GM12878 (cell line): ENCODE measurements around the gene OR2M3. TPM values are rescaled to one million over a fixed set of nuclear protein-coding genes. Genes with fewer than 3 reads are reported as not detected.

Experiments
- ATAC-seq: fragments of 200-7000 bp; cut with Tn5 transposase; 3 replicates; pipeline ENCODE4 v1.9.1; 2020; ENCODE audit warnings: mild to moderate bottlenecking, moderate library complexity
- BruUV-seq: library from RNA; stranded (reverse); fragments of 400-500 nt; replicated peaks from 2 replicates; lab custom pipeline; 2021; lab: Mats Ljungman, UMichigan
- CTCF ChIA-PET: fragments of 300-600 bp; sonication (Branson Sonifier 250); formaldehyde crosslinking; extraction: SDS; loops from one replicate; lab custom pipeline; 2021; ENCODE audit warnings: inconsistent platforms; lab: Yijun Ruan, JAX
- POLR2A ChIA-PET: fragments of 350-600 bp; formaldehyde crosslinking; extraction: SDS; loops from one replicate; lab custom pipeline; 2021; ENCODE audit warnings: inconsistent platforms; lab: Charles Lee
- RAD21 ChIA-PET: fragments of 300-600 bp; sonication (Branson Sonifier 250); formaldehyde crosslinking; loops from one replicate; lab custom pipeline; 2023; ENCODE audit warnings: antibody characterized with exemption; ENCODE audit not compliant: unreplicated experiment; lab: Charles Lee
- SMC1A ChIA-PET: fragments of 300-600 bp; sonication (Branson Sonifier 250); formaldehyde crosslinking; loops from one replicate; lab custom pipeline; 2023; ENCODE audit not compliant: unreplicated experiment, uncharacterized antibody; lab: Charles Lee
- DNase-seq: peaks from one replicate; pipeline ENCODE4 v3.0.0-alpha.2; 2011; ENCODE audit warnings: low read depth, low spot score
- FAIRE-seq: peaks from 3 replicates; lab custom pipeline; 2011; peaks lifted over from hg19 to GRCh38; lab: Jason Lieb, UNC
- H2AFZ ChIP-seq: 2 replicates; pipeline ENCODE4 v1.6.0; 2011; ENCODE audit warnings: low read depth, low read length, control low read depth; ENCODE audit not compliant: control insufficient read depth
- H3K27ac ChIP-seq: 2 replicates; pipeline ENCODE4 v1.5.1; 2011; ENCODE audit warnings: control low read depth; ENCODE audit not compliant: control insufficient read depth, insufficient read depth
- H3K27me3 ChIP-seq, 2 experiments: replicated peaks in 1 of 2; 2 replicates each; pipeline versions ENCODE4 v1.6.0 to v1.6.1; 2011; ENCODE audit warnings: low read length in 1 of 2; ENCODE audit not compliant: control insufficient read depth in 2 of 2, insufficient read depth in 2 of 2
- H3K36me3 ChIP-seq, 2 experiments: 2 replicates each; pipeline ENCODE4 v1.5.1; 2011; ENCODE audit warnings: low read length in 1 of 2; ENCODE audit not compliant: control insufficient read depth in 2 of 2, insufficient read depth in 2 of 2
- H3K4me1 ChIP-seq: 2 replicates; pipeline ENCODE4 v1.6.1; 2011; ENCODE audit warnings: mild to moderate bottlenecking, low read length, moderate library complexity, mixed read lengths; ENCODE audit not compliant: control insufficient read depth, insufficient read depth
- H3K4me2 ChIP-seq: 2 replicates; pipeline ENCODE4 v1.6.0; 2011; ENCODE audit warnings: control low read depth; ENCODE audit not compliant: control insufficient read depth, insufficient read depth
- H3K4me3 ChIP-seq: fragments of 200-600 bp; sonication (generic); 2 replicates; pipeline ENCODE4 v1.5.1; 2016
- H3K79me2 ChIP-seq: 2 replicates; pipeline ENCODE4 v1.6.0; 2011; ENCODE audit warnings: low read length; ENCODE audit not compliant: control insufficient read depth, insufficient read depth
- H3K9ac ChIP-seq: 2 replicates; pipeline ENCODE4 v1.8.0; 2011; ENCODE audit warnings: low read length, control low read depth, mixed read lengths; ENCODE audit not compliant: control insufficient read depth, insufficient read depth
- H3K9me3 ChIP-seq: replicated peaks from 3 replicates; pipeline ENCODE4 v1.5.1; 2011; ENCODE audit warnings: mild to moderate bottlenecking, low read length; ENCODE audit not compliant: control insufficient read depth, insufficient read depth
- H4K20me1 ChIP-seq: 2 replicates; pipeline ENCODE4 v1.6.0; 2011; ENCODE audit not compliant: control insufficient read depth, insufficient read depth
- BMI1 ChIP-seq: fragments of 450-650 bp; IDR thresholded peaks from 2 replicates; pipeline ENCODE4 v1.6.1; 2016; ENCODE audit warnings: mild to moderate bottlenecking, moderate library complexity, borderline replicate concordance
- CEBPZ ChIP-seq: fragments of 150-350 bp; IDR thresholded peaks from 2 replicates; pipeline ENCODE4 v1.6.1; 2016; ENCODE audit warnings: low read depth, low read length
- CHD4 ChIP-seq: fragments of 200-600 bp; sonication (generic); IDR thresholded peaks from 2 replicates; pipeline ENCODE4 v1.6.1; 2016; ENCODE audit warnings: mild to moderate bottlenecking
- CREB1 ChIP-seq: IDR thresholded peaks from 2 replicates; pipeline ENCODE4 v1.6.1; 2012; ENCODE audit warnings: low read depth, mild to moderate bottlenecking, inconsistent platforms
- HDGF ChIP-seq: fragments of 450-650 bp; IDR thresholded peaks from 2 replicates; pipeline ENCODE4 v1.6.1; 2016; ENCODE audit warnings: antibody characterized with exemption
- MTA2 ChIP-seq: fragments of 450-650 bp; IDR thresholded peaks from 2 replicates; pipeline ENCODE4 v1.6.1; 2016; ENCODE audit warnings: low read depth, mild to moderate bottlenecking, moderate library complexity
- NFYB ChIP-seq: IDR thresholded peaks from 2 replicates; pipeline ENCODE4 v1.6.1; 2011; ENCODE audit warnings: low read depth, mild to moderate bottlenecking, low read length, improper control_type of control experiment, moderate library complexity; ENCODE audit not compliant: insufficient read depth
- NRF1 ChIP-seq: conservative IDR thresholded peaks from 2 replicates; pipeline ENCODE4 v1.6.1; 2011; ENCODE audit warnings: mild to moderate bottlenecking, low read depth, low read length, improper control_type of control experiment
- PKNOX1 ChIP-seq: fragments of 450-650 bp; IDR thresholded peaks from 2 replicates; pipeline ENCODE4 v1.6.1; 2016; ENCODE audit warnings: mild to moderate bottlenecking
- POU2F2 ChIP-seq: IDR thresholded peaks from 3 replicates; pipeline ENCODE4 v1.6.1; 2011; ENCODE audit warnings: low read depth, mild to moderate bottlenecking, low read length, borderline replicate concordance
- REST ChIP-seq: IDR thresholded peaks from 2 replicates; pipeline ENCODE4 v1.6.1; 2012; ENCODE audit warnings: mild to moderate bottlenecking, low read depth, low read length
- SMAD5 ChIP-seq: IDR thresholded peaks from 2 replicates; pipeline ENCODE4 v1.6.1; 2016; ENCODE audit warnings: antibody characterized with exemption, low read depth
- SRF ChIP-seq, 2 experiments: IDR thresholded peaks; 2 replicates each; pipeline ENCODE4 v1.6.1; 2011; ENCODE audit warnings: low read depth in 2 of 2, low read length in 2 of 2, mild to moderate bottlenecking in 1 of 2, moderate library complexity in 1 of 2
- TCF12 ChIP-seq: IDR thresholded peaks from 2 replicates; pipeline ENCODE4 v1.6.1; 2011; ENCODE audit warnings: low read depth, mild to moderate bottlenecking, low read length
- TCF3 ChIP-seq: IDR thresholded peaks from 2 replicates; pipeline ENCODE4 v1.6.1; 2012; ENCODE audit warnings: low read depth, mild to moderate bottlenecking, low read length, borderline replicate concordance; ENCODE audit not compliant: insufficient read depth
- ZNF24 ChIP-seq: fragments of 450-650 bp; IDR thresholded peaks from 2 replicates; pipeline ENCODE4 v1.6.1; 2017; ENCODE audit warnings: antibody characterized with exemption, mild to moderate bottlenecking
- ZSCAN29 ChIP-seq: fragments of 450-650 bp; IDR thresholded peaks from 2 replicates; pipeline ENCODE4 v1.6.1; 2017; ENCODE audit warnings: mild to moderate bottlenecking, moderate library complexity
- in situ Hi-C: fragments of 300-500 bp; cut with MboI; formaldehyde crosslinking; loops from 9 replicates; pipeline ENCODE4 v1.14.3; 2018; ENCODE audit warnings: mixed read lengths
- intact Hi-C: fragments of 100-400 bp; cut with micrococcal nuclease; formaldehyde crosslinking; loops from one replicate; pipeline ENCODE4 v1.14.2; 2022; ENCODE audit not compliant: unreplicated experiment
- polyA plus RNA-seq, 11 experiments: library from polyadenylated mRNA; depleted of rRNA in 4 of 11; unstranded in 6 of 11; stranded (reverse) in 5 of 11; fragments of >200 nt; fragmentation: Nextera tagmentation in 4 of 11; fragmentation: Illumina TruSeq in 1 of 11; extraction: Ambion mirVana in 4 of 11; extraction: Trizol in 1 of 11; gene quantifications; 1 replicate in 1 of 11; 2 replicates in 10 of 11; pipeline versions ENCODE4 v1.2.1 to v1.2.3, GENCODE V29; 2011 to 2016; ENCODE audit warnings: inconsistent platforms in 2 of 11, missing spikeins in 2 of 11, low read depth in 1 of 11
- total RNA-seq, 4 experiments: library from RNA; depleted of rRNA in 3 of 4; stranded (reverse); fragments of >200 nt in 3 of 4; fragmentation: Illumina TruSeq in 1 of 4; extraction: Trizol in 1 of 4; gene quantifications; 2 replicates each; pipeline versions ENCODE4 v1.2.1 to v1.2.3, GENCODE V29; 2013 to 2021

The OR2M3 gene
- total and polyA plus RNA-seq, 10 of the 15 experiments (the other 5 are each of a cell fraction or from before 2014, with no cell fraction given) = 0.05 TPM; not detected in 9

- no peak within 1 kb of the TSS for H3K4me2 ChIP-seq
- ChIA-PET RAD21 (no interaction called here), POLR2A (no interaction called here), SMC1A (no interaction called here), CTCF (no interaction called here)
- no peaks in the 10 kb centered on the region for H3K27me3 ChIP-seq
- H3K4me3 ChIP-seq = no peak within 1 kb of the TSS
- H4K20me1 ChIP-seq = no peaks in the 10 kb centered on the region
- no peaks in the 10 kb centered on the region for H3K9me3 ChIP-seq
- intact Hi-C loops (no loop called here), in situ Hi-C loops (no loop called here)
- no peaks in the 10 kb centered on the region for H3K4me1 ChIP-seq
- FAIRE-seq (no peak), ATAC-seq (no peak)
- no peaks in the 10 kb centered on the region for H3K36me3 ChIP-seq
- H2AFZ ChIP-seq = no peak within 1 kb of the TSS
- H3K79me2 ChIP-seq = no peaks in the 10 kb centered on the region
- no peak within 1 kb of the TSS for H3K9ac ChIP-seq
- BruUV-seq = no TSS peak
- no peak within 1 kb of the TSS for H3K27ac ChIP-seq
- TF ChIP-seq NRF1 (no peak), CREB1 (no peak), PKNOX1 (no peak), REST (no peak), SRF (IDR thresholded peaks at IDR 0.05; ENCODE audit: low read depth in 2 of 2, low read length in 2 of 2) (no peak), CHD4 (no peak), HDGF (no peak), ZSCAN29 (no peak), TCF3 (no peak), ZNF24 (no peak), TCF12 (no peak), SMAD5 (no peak), BMI1 (no peak), NFYB (no peak), POU2F2 (no peak), MTA2 (no peak), CEBPZ (no peak)
- TF ChIP-seq, all 136 proteins: peak for 0
- no peak for DNase-seq
Observed at GRCh38 chr1:248174521-248174920, 22.5 kb upstream of the OR2M3 start, which contains the start of gene OR2M2. TSS of gene OR2M2 (plus strand) at chr1:248174821. CDS start at chr1:248179986, 5,165 bp downstream.
